ENCODE results near the gene SLC15A4.

- no peak for TF ChIP-seq CTCF (IDR thresholded peaks at IDR 0.05)
- no peak for TF ChIP-seq POLR2A (IDR thresholded peaks at IDR 0.05)
Observed at GRCh38 chr12:128871516-128871892, 47.7 kb upstream of the SLC15A4 start.

All from Peyer's patch (tissue), 4 donors.